ENCODE results near the gene AFF3. TPM values are rescaled to one million over a fixed set of nuclear protein-coding genes. Genes with fewer than 3 reads are reported as not detected.

Gene AFF3
- total RNA-seq, 4 donors from 2014 or later, result 2.1 to 7.3 (median 3.5) TPM

GRCh38 chr2:99569386-99569785 lies 573.0 kb downstream of the AFF3 start:
- 95 to 96% methylated on average over 5 of the region's 5 CpGs for WGBS, 2 donors
- intact Hi-C loops (cut with DNase I; ENCODE audit: low total_unique reads), result no loop called here
- no peak overlapping the region for H3K4me3 ChIP-seq (ENCODE audit: low read depth, poor library complexity, severe bottlenecking)
- TF ChIP-seq CTCF (IDR thresholded peaks at IDR 0.05) (no peak), POLR2A (IDR thresholded peaks at IDR 0.05) (no peak)
- no peak for DNase-seq (ENCODE audit: low spot score in 2 of 2)

- 72 to 82% methylated on average over 7 of the region's 7 CpGs for WGBS, 2 donors
- intact Hi-C loops (cut with DNase I; ENCODE audit: low total_unique reads), result no loop called here
- DNase-seq (ENCODE audit: low spot score in 2 of 2), result no peak
- TF ChIP-seq POLR2A (IDR thresholded peaks at IDR 0.05) (no peak), CTCF (IDR thresholded peaks at IDR 0.05) (no peak)
- no peak overlapping the region for H3K4me3 ChIP-seq (ENCODE audit: low read depth, poor library complexity, severe bottlenecking)
Measured at GRCh38 chr2:99565227-99565626, 577.2 kb downstream of the AFF3 start.

- DNase-seq (ENCODE audit: low spot score in 2 of 2), result no peak
- no peak overlapping the region for H3K4me3 ChIP-seq (ENCODE audit: low read depth, poor library complexity, severe bottlenecking)
- no peak for TF ChIP-seq POLR2A (IDR thresholded peaks at IDR 0.05)
- no peak for TF ChIP-seq CTCF (IDR thresholded peaks at IDR 0.05)
- 86 to 92% methylated on average over 2 of the region's 2 CpGs for WGBS, 2 donors
- intact Hi-C loops (cut with DNase I; ENCODE audit: low total_unique reads), result no loop called here
Measured at GRCh38 chr2:99562516-99562915, 579.9 kb downstream of the AFF3 start.

GRCh38 chr2:99561804-99562203 lies 580.6 kb downstream of the AFF3 start:
- TF ChIP-seq POLR2A (IDR thresholded peaks at IDR 0.05), result no peak
- no peak for TF ChIP-seq CTCF (IDR thresholded peaks at IDR 0.05)

GRCh38 chr2:99559075-99559662 lies 583.2 kb downstream of the AFF3 start:
- intact Hi-C loops (cut with DNase I; ENCODE audit: low total_unique reads), result loop anchor here (5.0 kb wide), 1 partner anchor 683 kb away; no protein-coding TSS in a partner anchor
- peak in 1 of 3 donors; percentile 88 for TF ChIP-seq CTCF (IDR thresholded peaks at IDR 0.05)
- TF ChIP-seq POLR2A (IDR thresholded peaks at IDR 0.05), result no peak
- peak; percentile 85 to 98 for DNase-seq (ENCODE audit: low spot score in 2 of 2)
- H3K4me3 ChIP-seq (ENCODE audit: low read depth, poor library complexity, severe bottlenecking), result no peak overlapping the region
- WGBS, 2 donors, result 3 to 6% methylated on average over 17 of the region's 17 CpGs

More at GRCh38 chr2:99561804-99562203, 580.6 kb downstream of the AFF3 start:
- intact Hi-C loops (cut with DNase I; ENCODE audit: low total_unique reads), result no loop called here
- H3K4me3 ChIP-seq (ENCODE audit: low read depth, poor library complexity, severe bottlenecking), result no peak overlapping the region
- DNase-seq (ENCODE audit: low spot score in 2 of 2), result no peak
- WGBS, 2 donors, result 63 to 79% methylated on average over 3 of the region's 3 CpGs

GRCh38 chr2:99555404-99555803 lies 587.0 kb downstream of the AFF3 start:
- TF ChIP-seq POLR2A (IDR thresholded peaks at IDR 0.05), result no peak
- TF ChIP-seq CTCF (IDR thresholded peaks at IDR 0.05), result no peak
- no peak for DNase-seq (ENCODE audit: low spot score in 2 of 2)
- 73 to 79% methylated on average over 2 of the region's 2 CpGs for WGBS, 2 donors
- H3K4me3 ChIP-seq (ENCODE audit: low read depth, poor library complexity, severe bottlenecking), result no peak overlapping the region
- intact Hi-C loops (cut with DNase I; ENCODE audit: low total_unique reads), result loop anchor here (5.0 kb wide), 1 partner anchor 687 kb away; no protein-coding TSS in a partner anchor

Data from lower leg skin (tissue), 4 donors.